HG03097 (cell line): Measurements from ENCODE around the gene ACTN4.
"Not testable (repeated sequence)": the region's sequence is repeated elsewhere in the genome, so short reads cannot be mapped to it uniquely, and the experiment has no call there.

Experiments used
- ATAC-seq: cut with Tn5 transposase; IDR thresholded peaks from one replicate; pipeline ENCODE4 v1.9.1; 2021; ENCODE audit not compliant: unreplicated experiment, low FRiP score

Gene ACTN4

GRCh38 chr19:38760805-38761517 lies 113.5 kb downstream of the ACTN4 start:
- not testable (repeated sequence) for ATAC-seq

- ATAC-seq: not testable (repeated sequence)
These were observed 114.5 kb downstream of the ACTN4 start for GRCh38 chr19:38761884-38762389.

- ATAC-seq: no peak
These were observed 116.4 kb downstream of the ACTN4 start for GRCh38 chr19:38763795-38764220.

- no peak for ATAC-seq
These were observed 117.8 kb downstream of the ACTN4 start for GRCh38 chr19:38765214-38765613.

- ATAC-seq: no peak
These were observed 119.0 kb downstream of the ACTN4 start for GRCh38 chr19:38766276-38767047.

GRCh38 chr19:38769635-38770211 lies 122.3 kb downstream of the ACTN4 start:
- ATAC-seq: no peak

- ATAC-seq: not testable (repeated sequence)
These were observed 122.9 kb downstream of the ACTN4 start for GRCh38 chr19:38770228-38770948.

GRCh38 chr19:38770949-38771275 lies 123.5 kb downstream of the ACTN4 start:
- not testable (repeated sequence) for ATAC-seq

- ATAC-seq: not testable (repeated sequence)
These were observed 124.1 kb downstream of the ACTN4 start for GRCh38 chr19:38771569-38771968.

GRCh38 chr19:38773469-38774177 lies 126.2 kb downstream of the ACTN4 start, which contains the start of gene LGALS7:
Gene LGALS7 (minus strand): TSS chr19:38773517. CDS start chr19:38773492, 25 bp downstream.
- ATAC-seq: no peak

GRCh38 chr19:38774181-38774950 lies 126.9 kb downstream of the ACTN4 start:
- ATAC-seq: no peak

GRCh38 chr19:38778733-38779132 lies 131.3 kb downstream of the ACTN4 start:
- no peak for ATAC-seq

GRCh38 chr19:38780443-38780842 lies 133.0 kb downstream of the ACTN4 start:
- no peak for ATAC-seq

GRCh38 chr19:38781058-38781457 lies 133.6 kb downstream of the ACTN4 start:
- ATAC-seq: no peak
